ENCODE results near the gene CEBPA. TPM values are rescaled to one million over a fixed set of nuclear protein-coding genes. Genes with fewer than 3 reads are reported as not detected.

CEBPA gene
- total and polyA plus RNA-seq, 10 of the 15 experiments (the other 5 are each of a cell fraction or from before 2014, with no cell fraction given), result 0.04 to 0.36 (median 0.13) TPM; not detected in 4

DNA sequence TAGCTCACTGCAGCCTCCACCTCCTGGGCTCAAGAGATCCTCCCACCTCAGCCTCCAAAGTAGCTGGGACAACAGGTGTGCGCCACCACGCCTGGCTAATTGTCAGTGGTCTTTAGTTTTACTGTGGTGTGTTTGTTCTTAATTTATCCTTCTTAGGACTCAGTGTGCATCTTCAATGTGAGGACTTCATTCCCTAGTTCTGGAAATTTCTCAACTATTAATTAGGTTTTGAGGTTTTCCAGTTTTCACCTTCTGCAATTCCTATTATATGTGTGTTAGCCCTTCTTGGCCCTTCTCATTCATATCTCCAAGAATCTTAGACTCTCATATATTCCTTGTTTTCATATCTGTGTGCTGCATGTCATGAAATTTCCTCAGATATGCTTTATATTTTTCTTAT lies 44.5 kb downstream of the CEBPA start:
- no peak for FAIRE-seq
- H3K4me2 ChIP-seq (ENCODE audit: control insufficient read depth, insufficient read depth), result no peak overlapping the region
- DNase-seq (ENCODE audit: low read depth, low spot score), result no peak
- no peak for ATAC-seq
- H3K4me1 ChIP-seq (ENCODE audit: control insufficient read depth, insufficient read depth, low read length), result peaks cover 3% of the 10 kb centered on the region
- ChIA-PET RAD21 (ENCODE audit: unreplicated experiment) (interaction anchor here (1.0 kb wide), 1 partner anchor 15 kb away, joined by 3 read pairs; no protein-coding TSS in a partner anchor), POLR2A (no interaction called here), SMC1A (ENCODE audit: uncharacterized antibody, unreplicated experiment) (interaction anchor here (0.6 kb wide), 1 partner anchor 325 kb away, joined by 3 read pairs; no protein-coding TSS in a partner anchor), CTCF (interaction anchor here (0.6 to 1.0 kb wide), 2 partner anchors 23 to 232 kb away, joined by 3 read pairs; no protein-coding TSS in a partner anchor)
- H3K27ac ChIP-seq (ENCODE audit: control insufficient read depth, insufficient read depth), result no peak overlapping the region
- no peaks in the 10 kb centered on the region for H3K9me3 ChIP-seq (replicated peaks; ENCODE audit: control insufficient read depth, insufficient read depth, low read length)
- no peaks in the 10 kb centered on the region for H4K20me1 ChIP-seq (ENCODE audit: control insufficient read depth, insufficient read depth)
- H3K79me2 ChIP-seq (ENCODE audit: control insufficient read depth, insufficient read depth, low read length), result no peaks in the 10 kb centered on the region
- no peaks in the 10 kb centered on the region for H3K36me3 ChIP-seq (ENCODE audit: control insufficient read depth in 2 of 2, insufficient read depth in 2 of 2, low read length in 1 of 2)
- WGBS (ENCODE audit: insufficient coverage, insufficient replicate concordance, low lambda C conversion rate, missing lambda C conversion rate), result 89% methylated on average over 2 of the region's 2 CpGs
- BruUV-seq (replicated peaks), result no TSS peak
- no peak overlapping the region for H2AFZ ChIP-seq (ENCODE audit: control insufficient read depth, low read depth, low read length)
- no peak overlapping the region for H3K9ac ChIP-seq (ENCODE audit: control insufficient read depth, insufficient read depth, low read length)
- H3K4me3 ChIP-seq, result no peak overlapping the region
- intact Hi-C loops (cut with micrococcal nuclease; ENCODE audit: unreplicated experiment), result no loop called here
- TF ChIP-seq HDGF (IDR thresholded peaks at IDR 0.05) (no peak), BCL11A (IDR thresholded peaks at IDR 0.05; ENCODE audit: low read depth, low read length) (no peak), NRF1 (conservative IDR thresholded peaks at IDR 0.05; ENCODE audit: low read depth, low read length) (no peak), CHD1 (IDR thresholded peaks at IDR 0.05; ENCODE audit: low read depth, low read length) (no peak), RB1 (IDR thresholded peaks at IDR 0.05; ENCODE audit: borderline replicate concordance) (no peak), ZNF24 (IDR thresholded peaks at IDR 0.05) (no peak), CEBPB (IDR thresholded peaks at IDR 0.05; ENCODE audit: borderline replicate concordance in 1 of 2, low read depth in 2 of 2, low read length in 2 of 2) (no peak)
- TF ChIP-seq, protein P1, sequence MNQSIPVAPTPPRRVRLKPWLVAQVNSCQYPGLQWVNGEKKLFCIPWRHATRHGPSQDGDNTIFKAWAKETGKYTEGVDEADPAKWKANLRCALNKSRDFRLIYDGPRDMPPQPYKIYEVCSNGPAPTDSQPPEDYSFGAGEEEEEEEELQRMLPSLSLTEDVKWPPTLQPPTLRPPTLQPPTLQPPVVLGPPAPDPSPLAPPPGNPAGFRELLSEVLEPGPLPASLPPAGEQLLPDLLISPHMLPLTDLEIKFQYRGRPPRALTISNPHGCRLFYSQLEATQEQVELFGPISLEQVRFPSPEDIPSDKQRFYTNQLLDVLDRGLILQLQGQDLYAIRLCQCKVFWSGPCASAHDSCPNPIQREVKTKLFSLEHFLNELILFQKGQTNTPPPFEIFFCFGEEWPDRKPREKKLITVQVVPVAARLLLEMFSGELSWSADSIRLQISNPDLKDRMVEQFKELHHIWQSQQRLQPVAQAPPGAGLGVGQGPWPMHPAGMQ (IDR thresholded peaks at IDR 0.05; ENCODE audit: borderline replicate concordance), result no peak
- TF ChIP-seq, protein P2, sequence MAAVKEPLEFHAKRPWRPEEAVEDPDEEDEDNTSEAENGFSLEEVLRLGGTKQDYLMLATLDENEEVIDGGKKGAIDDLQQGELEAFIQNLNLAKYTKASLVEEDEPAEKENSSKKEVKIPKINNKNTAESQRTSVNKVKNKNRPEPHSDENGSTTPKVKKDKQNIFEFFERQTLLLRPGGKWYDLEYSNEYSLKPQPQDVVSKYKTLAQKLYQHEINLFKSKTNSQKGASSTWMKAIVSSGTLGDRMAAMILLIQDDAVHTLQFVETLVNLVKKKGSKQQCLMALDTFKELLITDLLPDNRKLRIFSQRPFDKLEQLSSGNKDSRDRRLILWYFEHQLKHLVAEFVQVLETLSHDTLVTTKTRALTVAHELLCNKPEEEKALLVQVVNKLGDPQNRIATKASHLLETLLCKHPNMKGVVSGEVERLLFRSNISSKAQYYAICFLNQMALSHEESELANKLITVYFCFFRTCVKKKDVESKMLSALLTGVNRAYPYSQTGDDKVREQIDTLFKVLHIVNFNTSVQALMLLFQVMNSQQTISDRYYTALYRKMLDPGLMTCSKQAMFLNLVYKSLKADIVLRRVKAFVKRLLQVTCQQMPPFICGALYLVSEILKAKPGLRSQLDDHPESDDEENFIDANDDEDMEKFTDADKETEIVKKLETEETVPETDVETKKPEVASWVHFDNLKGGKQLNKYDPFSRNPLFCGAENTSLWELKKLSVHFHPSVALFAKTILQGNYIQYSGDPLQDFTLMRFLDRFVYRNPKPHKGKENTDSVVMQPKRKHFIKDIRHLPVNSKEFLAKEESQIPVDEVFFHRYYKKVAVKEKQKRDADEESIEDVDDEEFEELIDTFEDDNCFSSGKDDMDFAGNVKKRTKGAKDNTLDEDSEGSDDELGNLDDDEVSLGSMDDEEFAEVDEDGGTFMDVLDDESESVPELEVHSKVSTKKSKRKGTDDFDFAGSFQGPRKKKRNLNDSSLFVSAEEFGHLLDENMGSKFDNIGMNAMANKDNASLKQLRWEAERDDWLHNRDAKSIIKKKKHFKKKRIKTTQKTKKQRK (IDR thresholded peaks at IDR 0.05; ENCODE audit: low read depth, low read length), result no peak
- in situ Hi-C loops (cut with MboI), result no loop called here
- no peaks in the 10 kb centered on the region; a peak in 1 of 4 replicates for H3K27me3 ChIP-seq (replicated peaks in 1 of 2; ENCODE audit: control insufficient read depth in 2 of 2, insufficient read depth in 2 of 2, low read length in 1 of 2)

Measured in GM12878 (cell line).